Astrocyte of the cerebellum (primary cell): ENCODE results near the gene CLIC2.
"Not testable (repeated sequence)": the region's sequence is repeated elsewhere in the genome, so short reads cannot be mapped to it uniquely, and the experiment has no call there.

Source experiments
- DNase-seq: peaks from one replicate; pipeline ENCODE4 v3.0.0-alpha.2; 2011; ENCODE audit warnings: low read depth
- H3K4me3 ChIP-seq: 2 replicates; pipeline ENCODE4 v1.5.1; 2011; ENCODE audit warnings: mild to moderate bottlenecking, low read depth, low read length, moderate library complexity
- in situ Hi-C: cut with HindIII; loops from 2 replicates; pipeline ENCODE4 v1.10.0; 2017; ENCODE audit warnings: low sequenced_read_pairs
- TF ChIP-seq, protein P1 (sequence below): IDR thresholded peaks from 2 replicates; pipeline ENCODE4 v1.5.1; 2012; ENCODE audit warnings: low read length, low read depth, moderate library complexity, mild to moderate bottlenecking; ENCODE audit errors: missing control alignments

Gene CLIC2

DNA sequence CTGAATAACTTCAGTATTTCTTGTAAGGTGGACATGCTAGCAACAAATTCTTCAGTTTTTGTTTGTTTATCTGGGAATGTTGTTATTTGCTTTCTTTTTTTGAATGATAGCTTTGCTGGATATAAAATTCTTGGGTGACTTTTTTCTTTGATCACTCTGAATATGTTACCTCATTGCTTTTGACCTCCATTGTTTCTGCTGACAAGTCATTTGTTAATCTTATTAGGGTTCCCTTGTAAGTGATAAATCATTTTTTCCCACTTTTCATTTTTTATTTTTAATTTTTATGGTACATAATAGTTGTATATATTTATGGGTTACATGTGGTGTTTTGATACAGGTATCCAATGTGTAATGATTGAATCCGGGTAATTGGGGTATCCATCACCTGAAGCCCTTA, 63.4 kb downstream of the CLIC2 start:
- DNase-seq: no peak
- in situ Hi-C loops: no loop called here
- no peak overlapping the region for H3K4me3 ChIP-seq
- TF ChIP-seq, protein P1, sequence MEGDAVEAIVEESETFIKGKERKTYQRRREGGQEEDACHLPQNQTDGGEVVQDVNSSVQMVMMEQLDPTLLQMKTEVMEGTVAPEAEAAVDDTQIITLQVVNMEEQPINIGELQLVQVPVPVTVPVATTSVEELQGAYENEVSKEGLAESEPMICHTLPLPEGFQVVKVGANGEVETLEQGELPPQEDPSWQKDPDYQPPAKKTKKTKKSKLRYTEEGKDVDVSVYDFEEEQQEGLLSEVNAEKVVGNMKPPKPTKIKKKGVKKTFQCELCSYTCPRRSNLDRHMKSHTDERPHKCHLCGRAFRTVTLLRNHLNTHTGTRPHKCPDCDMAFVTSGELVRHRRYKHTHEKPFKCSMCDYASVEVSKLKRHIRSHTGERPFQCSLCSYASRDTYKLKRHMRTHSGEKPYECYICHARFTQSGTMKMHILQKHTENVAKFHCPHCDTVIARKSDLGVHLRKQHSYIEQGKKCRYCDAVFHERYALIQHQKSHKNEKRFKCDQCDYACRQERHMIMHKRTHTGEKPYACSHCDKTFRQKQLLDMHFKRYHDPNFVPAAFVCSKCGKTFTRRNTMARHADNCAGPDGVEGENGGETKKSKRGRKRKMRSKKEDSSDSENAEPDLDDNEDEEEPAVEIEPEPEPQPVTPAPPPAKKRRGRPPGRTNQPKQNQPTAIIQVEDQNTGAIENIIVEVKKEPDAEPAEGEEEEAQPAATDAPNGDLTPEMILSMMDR: no peak

DNA sequence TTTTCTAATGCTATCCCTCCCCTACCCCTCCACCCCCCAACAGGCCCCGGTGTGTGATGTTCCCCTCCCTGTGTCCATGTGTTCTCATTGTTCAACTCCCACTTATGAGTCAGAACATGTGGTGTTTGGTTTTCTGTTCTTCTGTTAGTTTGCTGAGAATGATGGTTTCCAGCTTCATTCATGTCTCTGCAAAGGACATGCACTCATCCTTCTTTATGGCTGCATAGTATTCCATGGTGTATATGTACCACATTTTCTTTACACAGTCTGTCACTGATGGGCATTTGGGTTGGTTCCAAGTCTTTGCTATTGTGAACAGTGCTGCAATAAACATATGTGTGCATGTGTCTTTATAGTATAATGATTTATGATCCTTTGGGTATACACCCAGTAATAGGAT, 66.4 kb downstream of the CLIC2 start:
- in situ Hi-C loops, H3K4me3 ChIP-seq, DNase-seq: not testable (repeated sequence)

DNA sequence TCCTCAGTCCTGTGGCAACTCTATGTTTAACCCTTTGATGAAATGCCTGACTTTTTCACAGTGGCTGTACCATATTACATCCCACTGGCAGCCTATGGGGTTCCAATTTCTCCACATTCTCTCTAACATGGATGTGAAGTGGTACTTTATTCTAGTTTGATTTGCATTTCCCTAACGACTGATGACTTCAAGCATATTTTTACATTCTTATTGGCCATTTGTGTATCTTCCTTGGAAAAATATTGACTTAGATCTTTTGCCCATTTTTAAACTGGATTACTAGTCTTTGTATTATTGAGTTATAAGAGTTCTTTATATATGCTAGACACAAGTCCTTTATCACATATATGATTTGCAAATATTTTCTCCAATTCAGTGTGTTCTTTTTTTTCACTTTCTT, 68.0 kb downstream of the CLIC2 start:
- no peak for DNase-seq
- TF ChIP-seq, protein P1: no peak
- no peak overlapping the region for H3K4me3 ChIP-seq
- in situ Hi-C loops: no loop called here

DNA sequence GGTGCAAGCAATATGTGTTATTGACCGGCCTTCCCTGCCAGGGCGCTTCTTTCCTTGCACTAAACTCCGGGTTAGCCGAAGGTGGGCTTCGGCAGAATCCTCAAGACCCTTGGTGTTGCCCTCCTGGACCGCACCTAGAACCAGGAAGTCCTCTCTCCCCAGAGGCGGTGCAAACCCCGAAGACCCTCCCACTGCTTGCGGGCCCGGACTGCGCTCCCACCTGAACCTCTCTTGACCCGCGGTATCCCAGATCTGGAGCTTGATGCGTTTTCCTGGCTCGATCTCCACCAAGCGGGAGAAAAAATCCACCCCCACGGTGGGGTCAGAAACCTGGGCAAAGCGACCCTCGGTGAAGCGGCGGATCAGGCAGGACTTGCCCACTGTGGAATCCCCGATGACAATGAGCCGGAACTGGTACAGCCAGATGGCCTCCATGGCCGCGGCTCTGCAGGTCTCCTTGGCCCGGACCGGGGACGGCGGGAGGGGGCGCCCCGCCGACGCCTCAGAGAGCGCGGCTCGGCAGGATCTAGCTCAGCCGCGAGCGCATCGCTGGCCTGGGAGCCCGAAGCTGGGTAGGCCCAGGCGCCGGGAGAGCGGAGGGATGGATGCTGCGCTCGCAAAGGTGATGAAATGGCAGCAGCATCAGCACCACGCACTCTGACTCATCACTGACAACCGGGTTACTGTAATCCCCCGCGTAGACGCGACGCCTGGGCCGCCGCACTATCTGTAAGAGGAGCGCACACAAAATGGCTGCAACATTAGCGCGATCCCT, 70.4 kb downstream of the CLIC2 start, which contains the start of gene RAB39B:
Gene RAB39B (minus strand): TSS at position 638 of the 775 bp plus-strand sequence. CDS start 203 bp downstream, at position 435.
- H3K4me3 ChIP-seq: peak within 1 kb of the TSS; percentile 38
- in situ Hi-C loops: no loop called here
- TF ChIP-seq, protein P1: no peak

GRCh38 chrX:155262970-155263754, 71.3 kb downstream of the CLIC2 start:
- H3K4me3 ChIP-seq: no peak overlapping the region
- DNase-seq: no peak
- in situ Hi-C loops: no loop called here
- TF ChIP-seq, protein P1: no peak

More for the DNA sequence above, 70.4 kb downstream of the CLIC2 start, which contains the start of gene RAB39B:
- DNase-seq: peak; percentile 6

- in situ Hi-C loops: no loop called here
- DNase-seq: no peak
- no peak overlapping the region for H3K4me3 ChIP-seq
- TF ChIP-seq, protein P1: no peak
These were observed 74.7 kb downstream of the CLIC2 start for GRCh38 chrX:155259752-155260151.

GRCh38 chrX:155251391-155251790, 83.0 kb downstream of the CLIC2 start:
- in situ Hi-C loops: no loop called here
- H3K4me3 ChIP-seq: no peak overlapping the region
- TF ChIP-seq, protein P1: no peak
- DNase-seq: no peak
